Astrocyte (in vitro differentiated cells and primary cell): Measurements from ENCODE around the gene KCTD19. TPM values are rescaled to one million over a fixed set of nuclear protein-coding genes. Genes with fewer than 3 reads are reported as not detected.
A peak's percentile ranks its signal among the peaks of the same experiment; 100 is the strongest.

Experiments used
- DNase-seq: peaks from one replicate; pipeline ENCODE4 v3.0.0-alpha.2; 2010; ENCODE audit warnings: low read depth
- FAIRE-seq: peaks from 2 replicates; lab custom pipeline; 2011; peaks lifted over from hg19 to GRCh38; lab: Jason Lieb, UNC
- H2AFZ ChIP-seq: 2 replicates; pipeline ENCODE4 v1.6.0; 2012; ENCODE audit warnings: low read depth, low read length, inconsistent platforms
- H3K27ac ChIP-seq: 2 replicates; pipeline ENCODE4 v1.5.1; 2011; ENCODE audit warnings: low read depth, low read length, inconsistent platforms
- H3K27me3 ChIP-seq: 2 replicates; pipeline ENCODE4 v1.6.0; 2011; ENCODE audit warnings: low read length, inconsistent platforms; ENCODE audit not compliant: insufficient read depth
- H3K36me3 ChIP-seq: 2 replicates; pipeline ENCODE4 v1.5.1; 2011; ENCODE audit warnings: low read length, inconsistent platforms; ENCODE audit not compliant: insufficient read depth
- H3K4me1 ChIP-seq: 2 replicates; pipeline ENCODE4 v1.5.1; 2011; ENCODE audit warnings: low read length, inconsistent platforms; ENCODE audit not compliant: insufficient read depth
- H3K4me2 ChIP-seq: 2 replicates; pipeline ENCODE4 v1.6.0; 2012; ENCODE audit warnings: low read length, inconsistent platforms
- H3K4me3 ChIP-seq: 2 replicates; pipeline ENCODE4 v1.5.1; 2011; ENCODE audit warnings: low read depth, mild to moderate bottlenecking, low read length, inconsistent platforms; ENCODE audit not compliant: insufficient read depth
- H3K79me2 ChIP-seq: 2 replicates; pipeline ENCODE4 v1.6.0; 2012; ENCODE audit warnings: mild to moderate bottlenecking, low read length, inconsistent platforms; ENCODE audit not compliant: insufficient read depth
- H3K9ac ChIP-seq: 2 replicates; pipeline ENCODE4 v1.6.0; 2012; ENCODE audit warnings: mild to moderate bottlenecking, low read length, inconsistent platforms
- H3K9me3 ChIP-seq: 2 replicates; pipeline ENCODE4 v1.5.1; 2012; ENCODE audit warnings: low read depth, mild to moderate bottlenecking, low read length, inconsistent platforms; ENCODE audit not compliant: insufficient read depth
- H4K20me1 ChIP-seq: 2 replicates; pipeline ENCODE4 v1.6.0; 2012; ENCODE audit warnings: low read length, inconsistent platforms; ENCODE audit not compliant: insufficient read depth
- H3K27ac Mint-ChIP-seq: one replicate; pipeline ENCODE4 v1.8.0; 2021; ENCODE audit warnings: mild to moderate bottlenecking, mixed read lengths; ENCODE audit not compliant: unreplicated experiment
- H3K27me3 Mint-ChIP-seq: one replicate; pipeline ENCODE4 v1.8.0; 2021; ENCODE audit warnings: low read depth, mixed read lengths; ENCODE audit not compliant: unreplicated experiment
- H3K36me3 Mint-ChIP-seq: one replicate; pipeline ENCODE4 v1.8.0; 2021; ENCODE audit warnings: low read depth, mixed read lengths; ENCODE audit not compliant: unreplicated experiment
- H3K4me1 Mint-ChIP-seq: one replicate; pipeline ENCODE4 v1.8.0; 2021; ENCODE audit warnings: low read depth, mixed read lengths; ENCODE audit not compliant: unreplicated experiment
- H3K4me3 Mint-ChIP-seq: one replicate; pipeline ENCODE4 v1.8.0; 2021; ENCODE audit warnings: mild to moderate bottlenecking, moderate library complexity, mixed read lengths; ENCODE audit not compliant: unreplicated experiment
- H3K9me3 Mint-ChIP-seq: one replicate; pipeline ENCODE4 v1.8.0; 2021; ENCODE audit warnings: mild to moderate bottlenecking, mixed read lengths; ENCODE audit not compliant: unreplicated experiment
- CTCF ChIP-seq: IDR thresholded peaks from 2 replicates; pipeline ENCODE4 v1.5.1; 2011; ENCODE audit warnings: low read depth, mild to moderate bottlenecking, inconsistent platforms, low read length, moderate library complexity; ENCODE audit not compliant: insufficient read depth
- EZH2 ChIP-seq: IDR thresholded peaks from 2 replicates; pipeline ENCODE4 v1.6.1; 2012; ENCODE audit warnings: mild to moderate bottlenecking, low read length, inconsistent platforms; ENCODE audit not compliant: insufficient read depth
- total RNA-seq: library from RNA; stranded (reverse); gene quantifications from 2 replicates; pipeline ENCODE4 v1.2.1, GENCODE V29; 2021

Gene KCTD19
- total RNA-seq, 1 donor from 2014 or later: not detected

GRCh38 chr16:67260426-67261063, 66.0 kb downstream of the KCTD19 start:
- Histone ChIP-seq H3K27ac (no peak overlapping the region), H3K36me3 (no peaks in the 10 kb centered on the region), H3K9me3 (no peaks in the 10 kb centered on the region), H4K20me1 (no peaks in the 10 kb centered on the region), H3K4me1 (no peaks in the 10 kb centered on the region), H3K4me2 (no peak overlapping the region), H3K79me2 (no peaks in the 10 kb centered on the region), H2AFZ (no peak overlapping the region), H3K9ac (no peak overlapping the region), H3K27me3 (no peaks in the 10 kb centered on the region), H3K4me3 (no peak overlapping the region)
- no peak for DNase-seq
- H3K36me3 Mint-ChIP-seq: peaks cover 8% of the 10 kb centered on the region
- H3K9me3 Mint-ChIP-seq: peaks cover 9% of the 10 kb centered on the region
- peaks cover 2% of the 10 kb centered on the region for H3K4me1 Mint-ChIP-seq
- H3K27me3 Mint-ChIP-seq: peaks cover 52% of the 10 kb centered on the region
- no peak overlapping the region for H3K4me3 Mint-ChIP-seq
- peak overlapping the region; percentile 28 for H3K27ac Mint-ChIP-seq
- peak; percentile 49 for FAIRE-seq
- TF ChIP-seq EZH2: no peak
- TF ChIP-seq CTCF: peak; percentile 62

GRCh38 chr16:67259705-67260104, 66.8 kb downstream of the KCTD19 start:
- H3K9me3 ChIP-seq: no peaks in the 10 kb centered on the region
- Mint-ChIP-seq H3K9me3 (peaks cover 9% of the 10 kb centered on the region), H3K4me1 (peaks cover 2% of the 10 kb centered on the region), H3K4me3 (peak overlapping the region; percentile 14), H3K27me3 (peaks cover 47% of the 10 kb centered on the region), H3K36me3 (peaks cover 8% of the 10 kb centered on the region), H3K27ac (no peak overlapping the region)
- no peak overlapping the region for H3K27ac ChIP-seq
- no peak overlapping the region for H3K4me3 ChIP-seq
- no peaks in the 10 kb centered on the region for H3K27me3 ChIP-seq
- H3K4me1 ChIP-seq: no peaks in the 10 kb centered on the region
- no peaks in the 10 kb centered on the region for H3K36me3 ChIP-seq
- no peak overlapping the region for H3K4me2 ChIP-seq
- no peak for FAIRE-seq
- DNase-seq: no peak
- no peak for TF ChIP-seq EZH2
- no peaks in the 10 kb centered on the region for H4K20me1 ChIP-seq
- H2AFZ ChIP-seq: no peak overlapping the region
- no peak overlapping the region for H3K9ac ChIP-seq
- H3K79me2 ChIP-seq: no peaks in the 10 kb centered on the region

GRCh38 chr16:67258161-67258835, 68.2 kb downstream of the KCTD19 start:
- peaks cover 2% of the 10 kb centered on the region for H3K4me1 Mint-ChIP-seq
- no peak for TF ChIP-seq EZH2
- TF ChIP-seq CTCF: no peak
- Histone ChIP-seq H3K27ac (no peak overlapping the region), H3K79me2 (no peaks in the 10 kb centered on the region), H3K4me1 (no peaks in the 10 kb centered on the region), H3K36me3 (no peaks in the 10 kb centered on the region), H4K20me1 (no peaks in the 10 kb centered on the region), H2AFZ (no peak overlapping the region), H3K27me3 (no peaks in the 10 kb centered on the region), H3K4me2 (no peak overlapping the region), H3K4me3 (no peak overlapping the region), H3K9me3 (no peaks in the 10 kb centered on the region), H3K9ac (no peak overlapping the region)
- DNase-seq (no peak), FAIRE-seq (no peak)
- H3K27me3 Mint-ChIP-seq: peaks cover 37% of the 10 kb centered on the region
- H3K4me3 Mint-ChIP-seq: no peak overlapping the region
- no peak overlapping the region for H3K27ac Mint-ChIP-seq
- peaks cover 9% of the 10 kb centered on the region for H3K9me3 Mint-ChIP-seq
- peaks cover 8% of the 10 kb centered on the region for H3K36me3 Mint-ChIP-seq
